ENCODE results near the gene RAD51B. TPM values are rescaled to one million over a fixed set of nuclear protein-coding genes. Genes with fewer than 3 reads are reported as not detected.
A peak's percentile ranks its signal among the peaks of the same experiment; 100 is the strongest.

RAD51B gene
- total and polyA plus RNA-seq, 9 of the 15 experiments (the other 6 are each of a cell fraction or from before 2014, with no cell fraction given) = 8.5 to 17.3 (median 11.3) TPM

- no TSS peak for BruUV-seq (replicated peaks)
- no peaks in the 10 kb centered on the region for H3K36me3 ChIP-seq (ENCODE audit: control insufficient read depth, insufficient read depth, low read length)
- no peaks in the 10 kb centered on the region for H3K9me3 ChIP-seq (replicated peaks; ENCODE audit: control insufficient read depth, insufficient read depth, low read depth, low read length)
- no peak for DNase-seq (ENCODE audit: extremely low read depth in 1 of 4, low spot score in 3 of 4)
- H3K9me1 ChIP-seq (ENCODE audit: control insufficient read depth, insufficient read depth, low read length) = no peaks in the 10 kb centered on the region
- in situ Hi-C loops (cut with MboI) = no loop called here
- CTCF ChIA-PET (ENCODE audit: low intra/inter-chr PET ratio) = no interaction called here
- H4K20me1 ChIP-seq (replicated peaks; ENCODE audit: control insufficient read depth, insufficient read depth, low read length) = no peaks in the 10 kb centered on the region
- ATAC-seq = no peak
- TF ChIP-seq CBFA2T3 (IDR thresholded peaks at IDR 0.05) = peak; percentile 33; the same call in 1 of the 2 replicates
- no peak for TF ChIP-seq RB1 (IDR thresholded peaks at IDR 0.05; ENCODE audit: low read depth)
- peak; percentile 33; the same call in 1 of the 2 replicates for TF ChIP-seq PKNOX1 (IDR thresholded peaks at IDR 0.05)
- TF ChIP-seq, protein P1, sequence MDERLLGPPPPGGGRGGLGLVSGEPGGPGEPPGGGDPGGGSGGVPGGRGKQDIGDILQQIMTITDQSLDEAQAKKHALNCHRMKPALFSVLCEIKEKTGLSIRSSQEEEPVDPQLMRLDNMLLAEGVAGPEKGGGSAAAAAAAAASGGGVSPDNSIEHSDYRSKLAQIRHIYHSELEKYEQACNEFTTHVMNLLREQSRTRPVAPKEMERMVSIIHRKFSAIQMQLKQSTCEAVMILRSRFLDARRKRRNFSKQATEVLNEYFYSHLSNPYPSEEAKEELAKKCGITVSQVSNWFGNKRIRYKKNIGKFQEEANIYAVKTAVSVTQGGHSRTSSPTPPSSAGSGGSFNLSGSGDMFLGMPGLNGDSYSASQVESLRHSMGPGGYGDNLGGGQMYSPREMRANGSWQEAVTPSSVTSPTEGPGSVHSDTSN (CRISPR knock-in tag; IDR thresholded peaks at IDR 0.05; ENCODE audit: low read depth) = no peak
- TF ChIP-seq, protein P1 (tag; conservative IDR thresholded peaks at IDR 0.05; ENCODE audit: low read depth) = peak; percentile 48
- peak; percentile 62 for TF ChIP-seq MEIS2 (IDR thresholded peaks at IDR 0.05; ENCODE audit: partially characterized antibody)
- H2AFZ ChIP-seq (ENCODE audit: low read depth, low read length) = no peak overlapping the region
- intact Hi-C loops (cut with micrococcal nuclease) = no loop called here
- H3K27ac ChIP-seq (ENCODE audit: extremely low read depth, low read depth, low read length) = no peak overlapping the region
- no peak overlapping the region for H3K4me3 ChIP-seq
- no peaks in the 10 kb centered on the region for H3K27me3 ChIP-seq (ENCODE audit: control insufficient read depth in 2 of 2, insufficient read depth in 2 of 2, low read length in 2 of 2)
- H3K4me1 ChIP-seq (replicated peaks in 1 of 2; ENCODE audit: control insufficient read depth in 2 of 2, insufficient read depth in 2 of 2, low read length in 2 of 2) = no peaks in the 10 kb centered on the region; a peak in 1 of 5 replicates
- POLR2A ChIA-PET = no interaction called here
- H3K4me2 ChIP-seq (ENCODE audit: insufficient read depth, low read length) = no peak overlapping the region
- 45% methylated on average over 4 of the region's 4 CpGs for WGBS (ENCODE audit: insufficient coverage, low coverage, missing lambda C conversion rate)
- FAIRE-seq = no peak
- no peak overlapping the region for H3K9ac ChIP-seq (ENCODE audit: insufficient read depth in 1 of 2, low read depth in 2 of 2, low read length in 2 of 2)
- no peaks in the 10 kb centered on the region for H3K79me2 ChIP-seq (ENCODE audit: control insufficient read depth, insufficient read depth, low read length)
These were observed 289.7 kb downstream of the RAD51B start for GRCh38 chr14:68109132-68109900.

Data from K562 (cell line).